Measurements from ENCODE around the gene ZNF75A.

ZNF75A gene

DNA sequence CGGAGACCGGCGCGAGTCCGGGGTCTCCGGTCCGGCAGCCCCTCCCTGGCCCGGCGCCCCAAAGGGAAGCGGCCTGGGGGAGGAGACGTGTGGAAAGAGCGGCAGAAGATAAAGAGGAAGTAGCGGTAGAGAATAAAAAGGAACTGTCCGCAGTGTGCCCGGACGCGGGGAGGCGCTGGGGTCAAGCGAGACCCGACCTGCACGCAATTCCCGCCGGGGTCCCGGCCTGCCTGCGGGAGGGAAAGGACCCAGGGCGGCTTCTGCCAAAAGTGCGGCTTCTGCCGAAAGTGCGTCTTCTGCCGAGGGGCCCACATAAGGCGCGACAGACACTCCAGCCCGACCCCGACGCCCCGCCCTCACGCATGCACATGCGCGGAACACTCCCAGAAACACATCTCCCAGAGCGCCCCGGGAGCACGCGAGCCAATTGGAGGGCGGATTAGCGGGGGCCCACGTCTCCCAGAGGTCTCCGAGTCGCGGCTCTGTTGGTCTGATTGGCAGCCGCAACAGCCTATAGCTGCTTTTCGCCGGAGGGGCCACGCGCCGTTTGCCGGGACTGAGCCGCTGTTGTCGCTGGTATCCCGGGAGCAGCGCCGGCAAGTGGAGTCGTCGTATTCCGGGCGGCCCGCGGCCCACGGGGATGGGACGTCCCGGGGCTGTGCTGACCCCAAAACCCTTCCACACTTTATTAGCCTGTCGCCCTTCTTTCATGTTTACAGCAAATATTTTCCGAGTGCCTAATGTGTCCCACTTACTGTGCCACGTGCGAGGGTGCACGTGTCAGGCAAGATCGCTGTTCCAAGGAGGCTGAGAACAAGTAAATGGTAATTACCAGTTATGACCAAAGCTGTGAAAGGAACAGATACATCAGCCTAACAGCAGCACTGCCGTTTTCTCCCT lies 40.9 kb upstream of the ZNF75A start (continued):
- TF ChIP-seq, protein P1, sequence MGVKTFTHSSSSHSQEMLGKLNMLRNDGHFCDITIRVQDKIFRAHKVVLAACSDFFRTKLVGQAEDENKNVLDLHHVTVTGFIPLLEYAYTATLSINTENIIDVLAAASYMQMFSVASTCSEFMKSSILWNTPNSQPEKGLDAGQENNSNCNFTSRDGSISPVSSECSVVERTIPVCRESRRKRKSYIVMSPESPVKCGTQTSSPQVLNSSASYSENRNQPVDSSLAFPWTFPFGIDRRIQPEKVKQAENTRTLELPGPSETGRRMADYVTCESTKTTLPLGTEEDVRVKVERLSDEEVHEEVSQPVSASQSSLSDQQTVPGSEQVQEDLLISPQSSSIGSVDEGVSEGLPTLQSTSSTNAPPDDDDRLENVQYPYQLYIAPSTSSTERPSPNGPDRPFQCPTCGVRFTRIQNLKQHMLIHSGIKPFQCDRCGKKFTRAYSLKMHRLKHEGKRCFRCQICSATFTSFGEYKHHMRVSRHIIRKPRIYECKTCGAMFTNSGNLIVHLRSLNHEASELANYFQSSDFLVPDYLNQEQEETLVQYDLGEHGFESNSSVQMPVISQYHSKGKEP (tag by site-specific recombination; IDR thresholded peaks at IDR 0.05): peak; percentile 15; the same call in 1 of the 2 replicates
- TF ChIP-seq ZNF768 (tag by site-specific recombination; IDR thresholded peaks at IDR 0.05) (no peak), ZNF670 (tag by site-specific recombination; IDR thresholded peaks at IDR 0.05; ENCODE audit: low read depth) (no peak), ZNF23 (tag by site-specific recombination; IDR thresholded peaks at IDR 0.05; ENCODE audit: borderline replicate concordance) (no peak), MZF1 (tag by site-specific recombination; IDR thresholded peaks at IDR 0.05; ENCODE audit: borderline replicate concordance) (no peak), YY2 (tag by site-specific recombination; IDR thresholded peaks at IDR 0.05) (no peak), ZNF571 (tag by site-specific recombination; IDR thresholded peaks at IDR 0.05) (no peak), SCRT2 (tag by site-specific recombination; IDR thresholded peaks at IDR 0.05) (peak; percentile 25; the same call in 1 of the 2 replicates), ZNF549 (tag by site-specific recombination; IDR thresholded peaks at IDR 0.05) (no peak), ZNF501 (tag by site-specific recombination; IDR thresholded peaks at IDR 0.05) (peak; percentile 12; the same call in 1 of the 2 replicates), ZNF843 (tag by site-specific recombination; IDR thresholded peaks at IDR 0.05) (no peak; the same call in 1 of the 2 replicates), ZXDB (tag by site-specific recombination; IDR thresholded peaks at IDR 0.05) (peak; percentile 78; the same call in 1 of the 2 replicates), GLIS2 (tag by site-specific recombination; IDR thresholded peaks at IDR 0.05) (peak; percentile 99), ZNF311 (tag by site-specific recombination; IDR thresholded peaks at IDR 0.05; ENCODE audit: borderline replicate concordance) (no peak), ZNF677 (tag by site-specific recombination; IDR thresholded peaks at IDR 0.05) (no peak), ZNF792 (tag by site-specific recombination; IDR thresholded peaks at IDR 0.05) (no peak), BCL11B (tag by site-specific recombination; IDR thresholded peaks at IDR 0.05; ENCODE audit: low read depth) (peak; percentile 78; the same call in 1 of the 2 replicates), ZBTB1 (tag by site-specific recombination; IDR thresholded peaks at IDR 0.05) (no peak), ZNF223 (tag by site-specific recombination; IDR thresholded peaks at IDR 0.05) (no peak), ZEB2 (tag by site-specific recombination; IDR thresholded peaks at IDR 0.05) (peak; percentile 82), ZNF335 (tag by site-specific recombination; conservative IDR thresholded peaks at IDR 0.05) (peak; percentile 95), ZNF600 (tag by site-specific recombination; IDR thresholded peaks at IDR 0.05) (no peak), ZNF221 (tag by site-specific recombination; IDR thresholded peaks at IDR 0.05; ENCODE audit: borderline replicate concordance) (no peak), ZNF555 (tag by site-specific recombination; conservative IDR thresholded peaks at IDR 0.05) (no peak), ZNF366 (tag by site-specific recombination; conservative IDR thresholded peaks at IDR 0.05) (no peak; the same call in 1 of the 2 replicates), ZNF548 (tag by site-specific recombination; IDR thresholded peaks at IDR 0.05) (no peak), ZNF16 (tag by site-specific recombination; IDR thresholded peaks at IDR 0.05; ENCODE audit: low read depth) (no peak), GLI2 (tag by site-specific recombination; IDR thresholded peaks at IDR 0.05; ENCODE audit: borderline replicate concordance, low read depth) (no peak), KLF16 (tag by site-specific recombination; IDR thresholded peaks at IDR 0.05) (peak; percentile 86), OSR2 (tag by site-specific recombination; IDR thresholded peaks at IDR 0.05) (0 out of 2 replicates have a peak, but pooled peaks have one; percentile 17), KLF7 (tag by site-specific recombination; IDR thresholded peaks at IDR 0.05; ENCODE audit: borderline replicate concordance) (peak; percentile 78; the same call in 1 of the 2 replicates), ZNF473 (tag by site-specific recombination; IDR thresholded peaks at IDR 0.05) (no peak), ZNF561 (tag by site-specific recombination; IDR thresholded peaks at IDR 0.05; ENCODE audit: borderline replicate concordance) (peak; percentile 94)
- TF ChIP-seq, protein P2, sequence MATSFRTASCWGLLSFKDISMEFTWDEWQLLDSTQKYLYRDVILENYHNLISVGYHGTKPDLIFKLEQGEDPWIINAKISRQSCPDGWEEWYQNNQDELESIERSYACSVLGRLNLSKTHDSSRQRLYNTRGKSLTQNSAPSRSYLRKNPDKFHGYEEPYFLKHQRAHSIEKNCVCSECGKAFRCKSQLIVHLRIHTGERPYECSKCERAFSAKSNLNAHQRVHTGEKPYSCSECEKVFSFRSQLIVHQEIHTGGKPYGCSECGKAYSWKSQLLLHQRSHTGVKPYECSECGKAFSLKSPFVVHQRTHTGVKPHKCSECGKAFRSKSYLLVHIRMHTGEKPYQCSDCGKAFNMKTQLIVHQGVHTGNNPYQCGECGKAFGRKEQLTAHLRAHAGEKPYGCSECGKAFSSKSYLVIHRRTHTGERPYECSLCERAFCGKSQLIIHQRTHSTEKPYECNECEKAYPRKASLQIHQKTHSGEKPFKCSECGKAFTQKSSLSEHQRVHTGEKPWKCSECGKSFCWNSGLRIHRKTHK (tag by site-specific recombination; IDR thresholded peaks at IDR 0.05): no peak
- TF ChIP-seq, protein P3, sequence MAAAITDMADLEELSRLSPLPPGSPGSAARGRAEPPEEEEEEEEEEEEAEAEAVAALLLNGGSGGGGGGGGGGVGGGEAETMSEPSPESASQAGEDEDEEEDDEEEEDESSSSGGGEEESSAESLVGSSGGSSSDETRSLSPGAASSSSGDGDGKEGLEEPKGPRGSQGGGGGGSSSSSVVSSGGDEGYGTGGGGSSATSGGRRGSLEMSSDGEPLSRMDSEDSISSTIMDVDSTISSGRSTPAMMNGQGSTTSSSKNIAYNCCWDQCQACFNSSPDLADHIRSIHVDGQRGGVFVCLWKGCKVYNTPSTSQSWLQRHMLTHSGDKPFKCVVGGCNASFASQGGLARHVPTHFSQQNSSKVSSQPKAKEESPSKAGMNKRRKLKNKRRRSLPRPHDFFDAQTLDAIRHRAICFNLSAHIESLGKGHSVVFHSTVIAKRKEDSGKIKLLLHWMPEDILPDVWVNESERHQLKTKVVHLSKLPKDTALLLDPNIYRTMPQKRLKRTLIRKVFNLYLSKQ (tag by site-specific recombination; IDR thresholded peaks at IDR 0.05; ENCODE audit: borderline replicate concordance): no peak
- TF ChIP-seq, protein P4, sequence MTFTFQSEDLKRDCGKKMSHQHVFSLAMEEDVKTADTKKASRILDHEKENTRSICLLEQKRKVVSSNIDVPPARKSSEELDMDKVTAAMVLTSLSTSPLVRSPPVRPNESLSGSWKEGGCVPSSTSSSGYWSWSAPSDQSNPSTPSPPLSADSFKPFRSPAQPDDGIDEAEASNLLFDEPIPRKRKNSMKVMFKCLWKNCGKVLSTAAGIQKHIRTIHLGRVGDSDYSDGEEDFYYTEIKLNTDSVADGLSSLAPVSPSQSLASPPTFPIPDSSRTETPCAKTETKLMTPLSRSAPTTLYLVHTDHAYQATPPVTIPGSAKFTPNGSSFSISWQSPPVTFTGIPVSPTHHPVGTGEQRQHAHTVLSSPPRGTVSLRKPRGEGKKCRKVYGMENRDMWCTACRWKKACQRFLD (tag by site-specific recombination; IDR thresholded peaks at IDR 0.05): no peak

All from HEK293 (cell line).